Naive thymus-derived CD4-positive, alpha-beta T cell (primary cell): ENCODE results near the gene SLC6A11. TPM values are rescaled to one million over a fixed set of nuclear protein-coding genes. Genes with fewer than 3 reads are reported as not detected.

Experiments
- ATAC-seq: fragments of 150-1000 bp; cut with Tn5 transposase; 2 replicates; pipeline ENCODE4 v1.10.0; 2021; ENCODE audit warnings: mild to moderate bottlenecking, moderate library complexity
- CTCF ChIA-PET: fragments of 350-600 bp; sonication (Branson Sonifier 250); formaldehyde crosslinking; loops from one replicate; lab custom pipeline; 2021; ENCODE audit warnings: antibody characterized with exemption; lab: Charles Lee
- POLR2A ChIA-PET: fragments of 350-600 bp; sonication (Branson Sonifier 250); formaldehyde crosslinking; loops from one replicate; lab custom pipeline; 2021; ENCODE audit warnings: antibody characterized with exemption, inconsistent platforms; lab: Charles Lee
- DNase-seq, 9 donors: peaks; one replicate each; pipeline versions ENCODE4 v3.0.0 to v3.0.0-alpha.2; 2020 to 2022; ENCODE audit warnings: mixed read lengths in 1 of 9
- H3K27ac ChIP-seq: one replicate; pipeline ENCODE4 v1.7.0; 2013; ENCODE audit warnings: mild to moderate bottlenecking, low read depth, low read length, moderate library complexity
- H3K27me3 ChIP-seq, 2 donors: one replicate each; pipeline ENCODE4 v1.7.0; 2013; ENCODE audit warnings: low read length in 2 of 2, mild to moderate bottlenecking in 2 of 2, moderate library complexity in 2 of 2; ENCODE audit not compliant: control insufficient read depth in 2 of 2, insufficient read depth in 2 of 2
- H3K36me3 ChIP-seq, 3 experiments: 1 replicate in 2 of 3; 2 replicates in 1 of 3; pipeline ENCODE4 v1.7.0; 2013; ENCODE audit warnings: low read length in 3 of 3, mild to moderate bottlenecking in 3 of 3, moderate library complexity in 1 of 3; ENCODE audit not compliant: insufficient read depth in 3 of 3, control insufficient read depth in 2 of 3
- H3K4me1 ChIP-seq, 2 donors: one replicate each; pipeline ENCODE4 v1.7.0; 2013; ENCODE audit warnings: low read length in 2 of 2, mild to moderate bottlenecking in 2 of 2, moderate library complexity in 1 of 2; ENCODE audit not compliant: control insufficient read depth in 2 of 2, insufficient read depth in 2 of 2
- H3K4me3 ChIP-seq: 2 replicates; pipeline ENCODE4 v1.7.0; 2013; ENCODE audit warnings: mild to moderate bottlenecking, low read length
- H3K9me3 ChIP-seq, 3 experiments: 1 replicate in 2 of 3; 2 replicates in 1 of 3; pipeline ENCODE4 v1.7.0; 2013; ENCODE audit warnings: low read length in 3 of 3; ENCODE audit not compliant: control insufficient read depth in 2 of 3
- H3K27ac Mint-ChIP-seq, 9 donors: one replicate each; pipeline ENCODE4 v1.8.0; 2020 to 2022; ENCODE audit warnings: mixed read lengths in 9 of 9, mild to moderate bottlenecking in 8 of 9, moderate library complexity in 5 of 9, inconsistent platforms in 2 of 9
- H3K27me3 Mint-ChIP-seq, 5 donors: one replicate each; pipeline ENCODE4 v1.8.0; 2021 to 2022; ENCODE audit warnings: mixed read lengths in 5 of 5, mild to moderate bottlenecking in 1 of 5
- H3K36me3 Mint-ChIP-seq, 5 donors: one replicate each; pipeline ENCODE4 v1.8.0; 2020 to 2022; ENCODE audit warnings: mixed read lengths in 5 of 5, mild to moderate bottlenecking in 3 of 5, inconsistent platforms in 1 of 5
- H3K4me1 Mint-ChIP-seq, 7 donors: one replicate each; pipeline ENCODE4 v1.8.0; 2020 to 2022; ENCODE audit warnings: mixed read lengths in 7 of 7, mild to moderate bottlenecking in 3 of 7, inconsistent platforms in 1 of 7
- H3K4me3 Mint-ChIP-seq, 10 donors: one replicate each; pipeline ENCODE4 v1.8.0; 2020 to 2022; ENCODE audit warnings: mild to moderate bottlenecking in 10 of 10, mixed read lengths in 10 of 10, moderate library complexity in 6 of 10, inconsistent platforms in 2 of 10
- H3K9me3 Mint-ChIP-seq, 11 donors: one replicate each; pipeline ENCODE4 v1.8.0; 2020 to 2022; ENCODE audit warnings: mixed read lengths in 11 of 11, mild to moderate bottlenecking in 4 of 11, inconsistent platforms in 1 of 11, moderate library complexity in 1 of 11
- intact Hi-C, 2 donors: fragments of 100-400 bp; cut with micrococcal nuclease; formaldehyde crosslinking; loops; one replicate each; pipeline ENCODE4 v1.15.1; 2023
- polyA plus RNA-seq, 2 donors: library from polyadenylated mRNA; unstranded; fragments of 300-500 nt; fragmentation: Illumina TruSeq; gene quantifications; one replicate each; pipeline ENCODE4 v1.2.3, GENCODE V29; 2021
- total RNA-seq, 6 experiments: library from RNA in 5 of 6; stranded (reverse) in 5 of 6; gene quantifications; 1 replicate in 5 of 6; 2 replicates in 1 of 6; pipeline ENCODE4 v1.2.3 and lab custom pipeline; 2021 to 2026

The SLC6A11 gene
- total and polyA plus RNA-seq, 7 experiments from 2014 or later = not detected

DNA sequence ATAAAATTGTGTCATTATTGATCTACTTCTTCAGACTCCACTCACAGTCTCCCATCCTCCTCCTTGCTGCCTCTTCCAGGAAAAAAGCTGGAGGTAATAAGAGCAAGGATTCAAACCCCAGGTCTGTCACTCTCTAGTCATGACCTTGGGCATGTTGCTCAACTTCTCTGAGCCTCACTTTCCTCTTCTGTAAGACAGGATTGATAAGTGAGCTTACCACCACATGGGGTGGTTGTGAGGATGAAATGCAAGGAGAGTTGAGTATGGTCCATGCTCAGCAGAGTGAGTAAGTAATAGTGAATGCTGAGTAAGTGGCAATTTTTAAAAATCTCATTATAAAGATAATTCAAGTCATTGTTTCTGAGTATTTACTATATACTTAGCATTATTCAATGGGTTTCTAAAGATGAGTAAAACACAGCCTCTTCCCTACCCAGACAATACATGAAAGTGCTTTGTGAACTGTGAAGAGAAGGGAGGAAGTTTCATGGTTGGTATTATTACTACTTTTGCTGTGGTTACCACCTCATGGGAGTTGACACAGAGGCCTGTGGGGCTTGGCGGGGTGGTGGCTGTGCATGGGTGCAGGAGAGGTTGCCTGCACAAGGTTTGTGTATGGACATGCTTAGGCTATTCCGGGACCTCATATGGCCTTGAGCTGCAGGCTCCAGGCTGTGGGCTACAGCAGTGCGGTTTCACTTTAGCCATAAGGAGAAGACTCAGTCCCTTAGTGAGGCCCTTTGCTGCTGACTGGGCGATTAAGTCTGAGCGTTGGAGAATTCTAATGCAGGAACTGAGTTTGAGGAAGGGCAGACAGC is 30.0 kb downstream of the SLC6A11 start:
- Mint-ChIP-seq H3K9me3 (peaks cover 0 to 3% (median 0%) of the 10 kb centered on the region in 11 donors), H3K36me3 (no peaks in the 10 kb centered on the region), H3K4me3 (no peak overlapping the region), H3K27ac (no peak overlapping the region), H3K4me1 (peaks cover 0 to 3% (median 0%) of the 10 kb centered on the region in 7 donors), H3K27me3 (peaks cover 2 to 19% (median 14%) of the 10 kb centered on the region in 5 donors)
- Histone ChIP-seq H3K9me3 (no peaks in the 10 kb centered on the region), H3K27me3 (no peaks in the 10 kb centered on the region), H3K27ac (no peak overlapping the region), H3K4me1 (no peaks in the 10 kb centered on the region), H3K36me3 (no peaks in the 10 kb centered on the region), H3K4me3 (no peak overlapping the region)
- DNase-seq = no peak
- ChIA-PET POLR2A (no interaction called here), CTCF (no interaction called here)
- intact Hi-C loops = no loop called here
- peak; percentile 26 for ATAC-seq

DNA sequence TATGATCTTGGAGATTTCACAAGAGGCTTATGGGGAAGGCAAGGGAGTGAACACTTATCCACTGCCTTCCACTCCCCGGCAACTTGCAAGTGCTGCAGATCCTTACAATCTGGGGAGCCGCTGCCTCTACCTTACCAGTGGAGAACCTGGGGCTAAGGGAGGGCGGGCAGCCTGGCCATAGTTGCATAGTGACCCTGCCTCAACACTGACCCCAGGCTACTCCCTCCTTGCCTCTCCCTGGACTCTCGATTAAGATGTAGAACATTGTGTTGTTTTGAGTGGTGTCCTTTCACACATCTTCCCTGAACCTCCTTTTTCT is 30.6 kb downstream of the SLC6A11 start:
- Histone ChIP-seq H3K27ac (no peak overlapping the region), H3K4me3 (no peak overlapping the region), H3K9me3 (no peaks in the 10 kb centered on the region), H3K4me1 (no peaks in the 10 kb centered on the region), H3K27me3 (no peaks in the 10 kb centered on the region), H3K36me3 (no peaks in the 10 kb centered on the region)
- no peak overlapping the region for H3K27ac Mint-ChIP-seq
- H3K27me3 Mint-ChIP-seq = peaks cover 2 to 19% (median 14%) of the 10 kb centered on the region in 5 donors
- intact Hi-C loops = no loop called here
- ChIA-PET CTCF (no interaction called here), POLR2A (no interaction called here)
- no peak for DNase-seq
- H3K36me3 Mint-ChIP-seq = no peaks in the 10 kb centered on the region
- peaks cover 0 to 3% (median 0%) of the 10 kb centered on the region in 7 donors for H3K4me1 Mint-ChIP-seq
- ATAC-seq = peak; percentile 62
- no peak overlapping the region for H3K4me3 Mint-ChIP-seq
- peaks cover 0 to 3% (median 0%) of the 10 kb centered on the region in 11 donors for H3K9me3 Mint-ChIP-seq

DNA sequence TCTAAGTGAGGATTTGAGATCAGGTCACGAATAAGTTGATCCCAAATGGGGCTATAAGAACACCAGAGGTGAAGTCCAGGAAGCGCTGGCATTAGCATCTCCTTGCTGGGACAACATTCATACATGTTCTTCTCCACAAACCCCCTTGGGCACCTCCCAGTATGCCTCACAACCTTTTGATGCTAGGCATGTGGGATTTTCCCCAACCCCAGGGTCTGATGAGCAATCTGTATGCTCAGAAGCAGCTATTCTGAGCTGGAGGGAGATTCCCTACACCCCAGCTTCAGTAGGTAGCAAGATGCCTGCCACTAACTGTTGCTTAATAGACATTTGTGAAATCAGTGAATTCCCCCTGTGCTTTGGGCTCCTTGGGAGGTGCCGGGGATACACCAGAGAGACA is 32.2 kb downstream of the SLC6A11 start:
- H3K4me1 ChIP-seq = no peaks in the 10 kb centered on the region
- POLR2A ChIA-PET = no interaction called here

GRCh38 chr3:10852066-10852808 is 36.2 kb downstream of the SLC6A11 start:
- Histone ChIP-seq H3K9me3 (no peaks in the 10 kb centered on the region), H3K4me3 (no peak overlapping the region), H3K4me1 (no peaks in the 10 kb centered on the region), H3K36me3 (no peaks in the 10 kb centered on the region), H3K27me3 (no peaks in the 10 kb centered on the region), H3K27ac (no peak overlapping the region)
- ChIA-PET POLR2A (no interaction called here), CTCF (no interaction called here)
- Mint-ChIP-seq H3K27me3 (peaks cover 0 to 28% (median 19%) of the 10 kb centered on the region in 5 donors), H3K27ac (no peak overlapping the region), H3K4me1 (no peaks in the 10 kb centered on the region), H3K4me3 (no peak overlapping the region), H3K9me3 (peaks cover 0 to 2% (median 0%) of the 10 kb centered on the region in 11 donors), H3K36me3 (no peaks in the 10 kb centered on the region)
- intact Hi-C loops = no loop called here
- ATAC-seq (no peak), DNase-seq (no peak)

More for the DNA sequence above, 32.2 kb downstream of the SLC6A11 start:
- intact Hi-C loops = no loop called here
- no peak overlapping the region for H3K4me3 ChIP-seq
- Mint-ChIP-seq H3K36me3 (no peaks in the 10 kb centered on the region), H3K4me3 (no peak overlapping the region), H3K27ac (no peak overlapping the region), H3K9me3 (peaks cover 0 to 3% (median 0%) of the 10 kb centered on the region in 11 donors), H3K27me3 (peaks cover 2 to 30% (median 14%) of the 10 kb centered on the region in 5 donors), H3K4me1 (peaks cover 0 to 3% (median 0%) of the 10 kb centered on the region in 7 donors)
- no peak overlapping the region for H3K27ac ChIP-seq
- CTCF ChIA-PET = no interaction called here
- ATAC-seq (no peak), DNase-seq (no peak)
- no peaks in the 10 kb centered on the region for H3K27me3 ChIP-seq
- no peaks in the 10 kb centered on the region for H3K9me3 ChIP-seq
- no peaks in the 10 kb centered on the region for H3K36me3 ChIP-seq

DNA sequence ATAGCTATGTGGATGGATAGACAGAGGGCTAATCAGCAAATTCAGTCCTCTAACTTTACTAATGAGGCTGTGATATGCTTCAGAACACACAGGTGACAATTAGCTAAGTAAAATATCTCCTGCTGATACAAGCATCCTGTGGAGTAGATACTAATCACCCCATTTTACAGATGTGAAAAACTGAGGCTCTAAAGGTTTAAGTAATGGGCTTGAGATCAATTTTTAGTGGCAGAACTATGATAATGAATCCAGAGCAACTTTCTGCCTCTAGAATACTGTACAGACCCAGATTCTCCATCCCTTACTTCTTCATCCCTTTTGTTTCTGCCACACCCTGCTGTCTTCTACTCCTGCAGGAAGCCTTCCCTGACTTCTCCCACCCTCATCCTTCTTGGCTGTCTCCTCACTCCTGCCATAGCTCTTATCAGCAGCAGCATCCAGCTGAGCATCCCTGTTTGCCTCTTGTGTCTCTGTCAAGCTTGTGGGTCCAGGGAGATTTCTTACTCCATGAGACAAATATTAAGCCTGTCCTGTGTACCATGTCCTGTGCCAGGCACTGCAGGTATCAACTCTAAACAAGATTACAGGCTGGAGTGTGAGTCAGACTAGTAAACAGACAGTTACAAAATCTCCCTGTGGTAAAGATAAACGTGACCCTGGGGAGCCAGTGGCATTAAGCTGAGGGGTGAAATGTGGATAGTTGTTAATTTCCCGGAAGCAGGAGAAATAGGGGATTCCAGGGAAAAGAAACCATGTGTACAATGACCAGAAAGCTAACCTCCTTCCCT is 39.2 kb downstream of the SLC6A11 start:
- peaks cover 0 to 26% (median 22%) of the 10 kb centered on the region in 5 donors for H3K27me3 Mint-ChIP-seq
- no peaks in the 10 kb centered on the region for H3K9me3 ChIP-seq
- no peaks in the 10 kb centered on the region for H3K27me3 ChIP-seq
- no peak overlapping the region for H3K27ac ChIP-seq
- intact Hi-C loops = no loop called here
- H3K4me3 ChIP-seq = no peak overlapping the region
- peaks cover 0 to 3% (median 0%) of the 10 kb centered on the region in 11 donors for H3K9me3 Mint-ChIP-seq
- H3K4me1 Mint-ChIP-seq = no peaks in the 10 kb centered on the region
- DNase-seq = no peak
- no peaks in the 10 kb centered on the region for H3K4me1 ChIP-seq
- no peak for ATAC-seq
- CTCF ChIA-PET = no interaction called here
- H3K27ac Mint-ChIP-seq = no peak overlapping the region
- no peak overlapping the region for H3K4me3 Mint-ChIP-seq
- no peaks in the 10 kb centered on the region for H3K36me3 Mint-ChIP-seq
- POLR2A ChIA-PET = no interaction called here
- H3K36me3 ChIP-seq = no peaks in the 10 kb centered on the region

DNA sequence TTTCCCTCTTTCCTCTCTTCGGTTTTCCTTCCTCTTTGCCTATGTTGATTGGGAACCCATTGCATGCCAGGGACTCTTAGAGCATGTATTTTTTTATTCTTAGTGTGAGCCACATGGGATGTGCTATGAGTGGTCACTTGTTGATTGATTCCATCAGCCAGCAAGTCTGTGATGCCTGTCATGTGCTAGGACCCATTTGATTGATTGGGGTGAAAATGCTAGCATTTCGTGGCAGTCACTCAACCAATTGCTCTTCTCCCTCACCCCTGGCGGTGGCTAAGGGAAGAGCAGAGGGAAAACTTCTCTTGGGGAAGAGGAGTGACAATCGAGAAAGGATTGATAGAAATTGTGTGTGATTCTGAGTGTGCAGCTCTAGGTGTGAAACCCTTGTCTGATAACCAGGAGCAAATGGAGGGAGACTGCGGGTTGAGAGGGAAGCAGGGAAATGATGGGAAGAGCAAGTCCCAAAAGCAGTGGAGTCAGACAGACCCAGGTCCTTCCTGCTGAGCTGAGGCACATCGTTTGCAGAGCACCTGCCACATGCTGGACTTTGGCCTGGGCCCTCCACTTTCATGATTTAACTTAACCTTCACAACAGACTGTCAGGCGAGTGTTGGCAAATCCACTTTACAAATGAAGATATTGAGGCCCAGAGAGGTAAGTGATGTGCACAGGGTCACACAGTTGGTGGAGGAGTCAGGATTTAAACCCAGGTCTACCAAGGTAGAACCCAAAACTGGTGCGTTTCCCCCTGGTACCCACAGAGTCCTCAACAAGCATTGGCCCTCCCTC is 40.0 kb downstream of the SLC6A11 start:
- Mint-ChIP-seq H3K27me3 (peaks cover 0 to 31% (median 25%) of the 10 kb centered on the region in 5 donors), H3K9me3 (peaks cover 0 to 4% (median 0%) of the 10 kb centered on the region in 11 donors), H3K4me3 (no peak overlapping the region), H3K36me3 (no peaks in the 10 kb centered on the region), H3K4me1 (no peaks in the 10 kb centered on the region), H3K27ac (no peak overlapping the region)
- H3K27me3 ChIP-seq = no peaks in the 10 kb centered on the region
- no peak overlapping the region for H3K27ac ChIP-seq
- no peaks in the 10 kb centered on the region for H3K36me3 ChIP-seq
- POLR2A ChIA-PET = no interaction called here
- CTCF ChIA-PET = no interaction called here
- H3K9me3 ChIP-seq = no peaks in the 10 kb centered on the region
- ATAC-seq (no peak), DNase-seq (no peak)
- no peaks in the 10 kb centered on the region for H3K4me1 ChIP-seq
- intact Hi-C loops = no loop called here
- no peak overlapping the region for H3K4me3 ChIP-seq
